Endothelial cell of umbilical vein (primary cell): ENCODE measurements around the gene PARK7. TPM values are rescaled to one million over a fixed set of nuclear protein-coding genes. Genes with fewer than 3 reads are reported as not detected.

Experiments used
- BruUV-seq: library from RNA; stranded (reverse); fragments of 400-500 nt; replicated peaks from 2 replicates; lab custom pipeline; 2021; lab: Mats Ljungman, UMichigan
- CTCF ChIA-PET: fragments of 300-600, 350-600 bp; sonication (Branson Sonifier 250); formaldehyde crosslinking; loops from one replicate; lab custom pipeline; 2021; ENCODE audit warnings: antibody characterized with exemption, inconsistent platforms; lab: Charles Lee
- POLR2A ChIA-PET: fragments of 300-600, 350-600 bp; sonication (Branson Sonifier 250); formaldehyde crosslinking; loops from one replicate; lab custom pipeline; 2021; ENCODE audit warnings: antibody characterized with exemption, inconsistent platforms; lab: Charles Lee
- DNase-seq: peaks from one replicate; pipeline ENCODE4 v3.0.0-alpha.2; 2011; ENCODE audit warnings: low read depth, low spot score
- FAIRE-seq: peaks from 2 replicates; lab custom pipeline; 2011; peaks lifted over from hg19 to GRCh38; lab: Jason Lieb, UNC
- H2AFZ ChIP-seq: 2 replicates; pipeline ENCODE4 v1.6.0; 2012; ENCODE audit warnings: low read depth, low read length, control low read depth, inconsistent platforms
- H3K27ac ChIP-seq: 2 replicates; pipeline ENCODE4 v1.5.1; 2011; ENCODE audit warnings: low read depth, mild to moderate bottlenecking, control low read depth, low read length, moderate library complexity; ENCODE audit not compliant: insufficient read depth
- H3K27me3 ChIP-seq, 2 experiments: 2 replicates each; pipeline versions ENCODE4 v1.6.0 to v1.6.1; 2011; ENCODE audit warnings: low read length in 2 of 2, mixed read lengths in 1 of 2; ENCODE audit not compliant: control insufficient read depth in 2 of 2, insufficient read depth in 2 of 2
- H3K36me3 ChIP-seq, 2 experiments: 2 replicates in 1 of 2; 3 replicates in 1 of 2; pipeline ENCODE4 v1.5.1; 2011; ENCODE audit warnings: low read length in 2 of 2, mild to moderate bottlenecking in 1 of 2, moderate library complexity in 1 of 2; ENCODE audit not compliant: control insufficient read depth in 2 of 2, insufficient read depth in 2 of 2; ENCODE audit errors: extremely low read depth in 1 of 2
- H3K4me1 ChIP-seq: 3 replicates; pipeline ENCODE4 v1.5.1; 2011; ENCODE audit warnings: mild to moderate bottlenecking, low read length; ENCODE audit not compliant: control insufficient read depth, insufficient read depth; ENCODE audit errors: extremely low read depth
- H3K4me2 ChIP-seq: 2 replicates; pipeline ENCODE4 v1.6.1; 2011; ENCODE audit warnings: low read length, control low read depth, mixed read lengths; ENCODE audit not compliant: insufficient read depth
- H3K4me3 ChIP-seq, 3 experiments: fragments of 200-600 bp in 1 of 3; sonication (generic), shearing (Covaris generic) in 1 of 3; replicated peaks in 1 of 3; 2 replicates each; pipeline ENCODE4 v1.5.1; 2011 to 2016; ENCODE audit warnings: control low read depth in 3 of 3, low read length in 3 of 3, mild to moderate bottlenecking in 2 of 3, inconsistent platforms in 1 of 3, low read depth in 1 of 3, moderate library complexity in 1 of 3; ENCODE audit not compliant: insufficient read depth in 1 of 3
- H3K79me2 ChIP-seq: 2 replicates; pipeline ENCODE4 v1.6.0; 2012; ENCODE audit warnings: low read length, inconsistent platforms; ENCODE audit not compliant: control insufficient read depth, insufficient read depth
- H3K9ac ChIP-seq: replicated peaks from 2 replicates; pipeline ENCODE3; 2011; ENCODE audit warnings: low read length, control low read depth; ENCODE audit not compliant: insufficient read depth; ENCODE audit errors: extremely low read depth
- H3K9me1 ChIP-seq: replicated peaks from 3 replicates; pipeline ENCODE4 v1.6.0; 2011; ENCODE audit warnings: mild to moderate bottlenecking, low read length; ENCODE audit not compliant: control insufficient read depth, insufficient read depth; ENCODE audit errors: extremely low read depth
- H3K9me3 ChIP-seq: replicated peaks from 2 replicates; pipeline ENCODE4 v1.5.1; 2012; ENCODE audit warnings: low read length, inconsistent platforms; ENCODE audit not compliant: control insufficient read depth, insufficient read depth
- H4K20me1 ChIP-seq: replicated peaks from 2 replicates; pipeline ENCODE3; 2011; ENCODE audit warnings: mild to moderate bottlenecking, low read length; ENCODE audit not compliant: control insufficient read depth, insufficient read depth; ENCODE audit errors: extremely low read depth
- CTCF ChIP-seq, 2 donors: IDR thresholded peaks; 1 replicate in 1 of 2; 2 replicates in 1 of 2; pipeline ENCODE4 v1.5.1; 2011; ENCODE audit warnings: low read length in 2 of 2, mild to moderate bottlenecking in 2 of 2, moderate library complexity in 2 of 2, control low read depth in 1 of 2, inconsistent platforms in 1 of 2, low read depth in 1 of 2; ENCODE audit not compliant: insufficient read depth in 1 of 2; ENCODE audit errors: extremely low read depth in 1 of 2
- EZH2 ChIP-seq: IDR thresholded peaks from 2 replicates; pipeline ENCODE4 v1.6.1; 2012; ENCODE audit warnings: borderline replicate concordance, low read depth, mild to moderate bottlenecking, moderate library complexity, low read length, inconsistent platforms; ENCODE audit not compliant: severe bottlenecking
- FOS ChIP-seq: IDR thresholded peaks from 2 replicates; pipeline ENCODE4 v1.6.1; 2011; ENCODE audit warnings: mild to moderate bottlenecking, low read length, moderate library complexity, borderline replicate concordance; ENCODE audit not compliant: insufficient read depth
- GATA2 ChIP-seq: IDR thresholded peaks from 2 replicates; pipeline ENCODE4 v1.7.0; 2011; ENCODE audit warnings: low read depth, mild to moderate bottlenecking, moderate library complexity, mixed read lengths, low read length; ENCODE audit not compliant: insufficient read length, insufficient read depth
- JUN ChIP-seq: IDR thresholded peaks from 2 replicates; pipeline ENCODE4 v1.6.1; 2011; ENCODE audit warnings: borderline replicate concordance, low read depth; ENCODE audit not compliant: insufficient read length, insufficient read depth
- MAX ChIP-seq: IDR thresholded peaks from 2 replicates; pipeline ENCODE4 v1.6.1; 2011; ENCODE audit not compliant: insufficient read depth, insufficient read length
- MYC ChIP-seq: IDR thresholded peaks from one replicate; pipeline ENCODE4 v1.6.1; 2011; ENCODE audit warnings: mild to moderate bottlenecking, low read depth, low read length
- POLR2A ChIP-seq: IDR thresholded peaks from 2 replicates; pipeline ENCODE4 v1.6.1; 2012; ENCODE audit warnings: low read depth, mild to moderate bottlenecking, control low read depth, low read length
- POLR2AphosphoS5 ChIP-seq: IDR thresholded peaks from 2 replicates; pipeline ENCODE4 v1.6.1; 2012; ENCODE audit warnings: low read depth, mild to moderate bottlenecking, control low read depth, low read length, moderate library complexity; ENCODE audit not compliant: insufficient read depth
- dilution Hi-C: fragments of 300-500 bp; cut with MboI; formaldehyde crosslinking; loops from one replicate; pipeline ENCODE4 v1.15.0; 2019; ENCODE audit warnings: low sequenced_read_pairs; ENCODE audit not compliant: extremely low pct_ligation_motif_present
- intact Hi-C: fragments of 100-400 bp; cut with micrococcal nuclease; formaldehyde crosslinking; loops from one replicate; pipeline ENCODE4 v1.10.0; 2022
- polyA plus RNA-seq, 4 experiments: library from polyadenylated mRNA; depleted of rRNA in 3 of 4; stranded (reverse) in 3 of 4; unstranded in 1 of 4; fragments of >200 nt; gene quantifications; 2 replicates each; pipeline versions ENCODE4 v1.2.1 to v1.2.3, GENCODE V29; 2011 to 2012; ENCODE audit warnings: missing spikeins in 1 of 4
- total RNA-seq: library from RNA; stranded (reverse); gene quantifications from 2 replicates; pipeline ENCODE4 v1.2.3, GENCODE V29; 2021

PARK7 gene
- total and polyA plus RNA-seq, 2 donors (not counting 3 experiments of a cell fraction or from before 2014, with no cell fraction given) = 203 to 294 TPM

GRCh38 chr1:8004113-8004802 is 42.7 kb downstream of the PARK7 start:
- no TSS peak for BruUV-seq
- Histone ChIP-seq H3K4me3 (no peak overlapping the region), H3K4me1 (peaks cover 20% of the 10 kb centered on the region), H3K27ac (no peak overlapping the region), H3K9me1 (no peaks in the 10 kb centered on the region), H4K20me1 (no peaks in the 10 kb centered on the region), H2AFZ (no peak overlapping the region), H3K9ac (no peak overlapping the region), H3K79me2 (no peaks in the 10 kb centered on the region), H3K27me3 (no peaks in the 10 kb centered on the region), H3K9me3 (no peaks in the 10 kb centered on the region), H3K36me3 (no peaks in the 10 kb centered on the region), H3K4me2 (no peak overlapping the region)
- ChIA-PET CTCF (interaction anchor here (1.2 to 4.4 kb wide), 2 partner anchors 10 to 310 kb away, joined by 4 to 21 read pairs; no protein-coding TSS in a partner anchor), POLR2A (no interaction called here)
- DNase-seq (no peak), FAIRE-seq (no peak)
- intact Hi-C loops (no loop called here), dilution Hi-C loops (no loop called here)
- TF ChIP-seq MAX = no peak
- no peak for TF ChIP-seq JUN

DNA sequence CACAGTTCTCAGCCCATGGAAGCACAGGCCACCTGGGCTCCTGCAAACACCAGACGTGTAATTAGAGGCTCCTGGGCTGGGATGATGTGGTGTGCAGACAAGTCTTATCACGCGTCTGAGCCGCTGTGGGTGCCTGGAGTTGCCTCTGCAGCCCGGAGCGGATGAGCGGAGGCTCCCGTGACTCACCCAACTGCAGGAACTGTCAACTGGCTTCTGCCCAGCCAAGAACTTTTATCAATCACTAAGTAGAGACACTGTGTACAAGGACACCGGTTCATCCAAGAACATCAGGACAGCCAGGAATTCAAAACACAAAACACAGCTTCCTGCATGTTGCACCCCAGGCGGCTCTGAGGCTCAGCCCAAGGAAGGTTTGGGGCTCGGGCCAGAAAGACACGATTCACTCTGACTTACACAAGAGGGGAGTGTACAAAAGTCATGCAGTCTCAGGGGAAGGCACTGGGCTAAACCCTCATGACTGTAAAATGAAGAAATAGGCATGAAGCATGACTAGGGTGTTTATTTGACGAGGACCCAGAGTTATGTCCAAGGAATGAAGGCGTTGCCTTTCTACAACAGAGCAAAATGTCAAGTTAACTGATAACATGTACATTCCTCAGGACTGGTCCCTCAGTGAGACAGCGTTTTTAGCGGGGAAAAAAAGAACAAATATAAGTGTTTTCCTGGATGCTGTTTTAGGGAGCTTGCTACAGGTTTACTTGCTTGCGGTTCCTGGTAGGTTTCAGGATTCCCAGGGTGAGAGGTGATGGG is 43.5 kb downstream of the PARK7 start:
- intact Hi-C loops = no loop called here
- dilution Hi-C loops = no loop called here
- Histone ChIP-seq H3K9me1 (no peaks in the 10 kb centered on the region), H3K4me1 (peaks cover 20% of the 10 kb centered on the region), H3K9me3 (no peaks in the 10 kb centered on the region), H3K36me3 (peaks cover 0 to 2% of the 10 kb centered on the region in 2 experiments), H3K27me3 (no peaks in the 10 kb centered on the region), H4K20me1 (no peaks in the 10 kb centered on the region), H3K79me2 (no peaks in the 10 kb centered on the region), H2AFZ (peak overlapping the region; percentile 3), H3K4me2 (peak overlapping the region; percentile 71), H3K27ac (peak overlapping the region; percentile 65), H3K4me3 (no peak overlapping the region), H3K9ac (peak overlapping the region; percentile 43)
- no TSS peak for BruUV-seq
- FAIRE-seq (peak; percentile 71), DNase-seq (peak; percentile 71)
- ChIA-PET CTCF (interaction anchor here (1.2 to 4.4 kb wide), 3 partner anchors 10 to 310 kb away, joined by 4 to 24 read pairs (median 21); no protein-coding TSS in a partner anchor), POLR2A (no interaction called here)
- TF ChIP-seq JUN (no peak), CTCF (IDR thresholded peaks at IDR 0.05; ENCODE audit: extremely low read depth in 1 of 2, insufficient read depth in 1 of 2, low read depth in 1 of 2, low read length in 2 of 2) (no peak), GATA2 (peak; percentile 38), MYC (no peak), POLR2AphosphoS5 (no peak), EZH2 (no peak), MAX (no peak), FOS (peak; percentile 95), POLR2A (no peak)
